22Rv1 (cell line): ENCODE results near the gene TULP3.
"Not testable (repeated sequence)": the region's sequence is repeated elsewhere in the genome, so short reads cannot be mapped to it uniquely, and the experiment has no call there.

Experiments used
- CTCF ChIP-seq: fragments of 450-650 bp; IDR thresholded peaks from 2 replicates; pipeline ENCODE4 v1.5.1; 2017; ENCODE audit warnings: mild to moderate bottlenecking
- ZFX ChIP-seq: fragments of 450-650 bp; IDR thresholded peaks from 2 replicates; pipeline ENCODE4 v1.6.1; 2017; ENCODE audit warnings: antibody characterized with exemption, borderline replicate concordance

GRCh38 chr12:2863402-2863801 is 27.3 kb upstream of the TULP3 start:
- TF ChIP-seq CTCF, ZFX: not testable (repeated sequence)
